T-cell (primary cell): ENCODE measurements around the gene PPP1R7. TPM values are rescaled to one million over a fixed set of nuclear protein-coding genes. Genes with fewer than 3 reads are reported as not detected.

ENCODE experiments used
- ATAC-seq, 4 experiments: fragments of 200-7000 bp in 3 of 4; fragments of 150-1000 bp in 1 of 4; cut with Tn5 transposase; replicated peaks in 1 of 4; 1 replicate in 3 of 4; 2 replicates in 1 of 4; pipeline ENCODE4 v1.10.0; 2021; ENCODE audit warnings: moderate library complexity in 3 of 4, mild to moderate bottlenecking in 2 of 4, moderate number of reproducible peaks in 1 of 4
- CTCF ChIA-PET, 2 donors: fragments of 300-600 bp; sonication (Branson Sonifier 250); formaldehyde crosslinking; loops; one replicate each; lab custom pipeline; 2022; ENCODE audit warnings: antibody characterized with exemption in 2 of 2; lab: Charles Lee
- POLR2A ChIA-PET, 2 donors: fragments of 300-600 bp; sonication (Branson Sonifier 250); formaldehyde crosslinking; loops; one replicate each; lab custom pipeline; 2022; ENCODE audit warnings: antibody characterized with exemption in 2 of 2; lab: Charles Lee
- DNase-seq, 35 experiments: peaks; one replicate each; pipeline versions ENCODE4 v3.0.0 to v3.0.0-alpha.2; 2013 to 2023
- H3K27ac ChIP-seq: one replicate; pipeline ENCODE4 v1.5.1; 2013; ENCODE audit warnings: low read length
- H3K27me3 ChIP-seq, 2 experiments: replicated peaks in 1 of 2; 1 replicate in 1 of 2; 2 replicates in 1 of 2; pipeline versions ENCODE4 v1.6.1 to v1.7.0; 2013; ENCODE audit warnings: low read length in 1 of 2, mixed read lengths in 1 of 2; ENCODE audit not compliant: control insufficient read depth in 2 of 2, insufficient read depth in 2 of 2; ENCODE audit errors: extremely low read depth in 1 of 2
- H3K36me3 ChIP-seq, 2 donors: 1 replicate in 1 of 2; 2 replicates in 1 of 2; pipeline versions ENCODE4 v1.6.1 to v1.7.0; 2013; ENCODE audit warnings: low read length in 1 of 2; ENCODE audit not compliant: control insufficient read depth in 2 of 2, insufficient read depth in 1 of 2; ENCODE audit errors: extremely low read depth in 1 of 2
- H3K4me1 ChIP-seq, 2 experiments: 1 replicate in 1 of 2; 2 replicates in 1 of 2; pipeline versions ENCODE4 v1.6.1 to v1.7.0; 2013; ENCODE audit warnings: low read length in 2 of 2, mixed read lengths in 1 of 2; ENCODE audit not compliant: insufficient read depth in 2 of 2, control insufficient read depth in 1 of 2; ENCODE audit errors: extremely low read depth in 1 of 2
- H3K4me3 ChIP-seq, 2 donors: 1 replicate in 1 of 2; 2 replicates in 1 of 2; pipeline versions ENCODE4 v1.5.1 to v1.7.0; 2013; ENCODE audit warnings: mild to moderate bottlenecking in 2 of 2, low read length in 1 of 2, moderate library complexity in 1 of 2; ENCODE audit not compliant: control insufficient read depth in 1 of 2; ENCODE audit errors: extremely low read depth in 1 of 2
- H3K9me3 ChIP-seq: 2 replicates; pipeline ENCODE4 v1.7.0; 2013
- H3K27ac Mint-ChIP-seq, 2 donors: one replicate each; pipeline ENCODE4 v1.8.0; 2020 to 2021; ENCODE audit warnings: mild to moderate bottlenecking in 2 of 2, mixed read lengths in 2 of 2
- H3K27me3 Mint-ChIP-seq, 2 donors: one replicate each; pipeline ENCODE4 v1.8.0; 2021 to 2022; ENCODE audit warnings: mixed read lengths in 2 of 2
- H3K36me3 Mint-ChIP-seq: one replicate; pipeline ENCODE4 v1.8.0; 2021; ENCODE audit warnings: mixed read lengths
- H3K4me1 Mint-ChIP-seq, 3 donors: one replicate each; pipeline ENCODE4 v1.8.0; 2020 to 2022; ENCODE audit warnings: mixed read lengths in 3 of 3, mild to moderate bottlenecking in 1 of 3
- H3K4me3 Mint-ChIP-seq, 3 donors: one replicate each; pipeline ENCODE4 v1.8.0; 2020 to 2022; ENCODE audit warnings: mild to moderate bottlenecking in 3 of 3, mixed read lengths in 3 of 3, moderate library complexity in 3 of 3
- H3K9me3 Mint-ChIP-seq, 3 donors: one replicate each; pipeline ENCODE4 v1.8.0; 2020 to 2022; ENCODE audit warnings: mixed read lengths in 3 of 3
- WGBS: methylation state at CpG from one replicate; pipeline ENCODE4 v1.1.5; 2013; ENCODE audit warnings: missing lambda C conversion rate; ENCODE audit not compliant: insufficient coverage; 5-methylcytosine and 5-hydroxymethylcytosine counted together
- total RNA-seq, 35 experiments: library from RNA in 6 of 35; stranded (reverse) in 6 of 35; fragments of 120-200 nt in 1 of 35; gene quantifications; one replicate each; pipeline versions ENCODE4 v1.2.1 to v1.2.4 and lab custom pipeline; 2013 to 2026

The PPP1R7 gene
- total RNA-seq, 5 donors from 2014 or later (not counting 1 experiment from before 2014, with no cell fraction given) = 46.6 to 61.2 (median 53.8) TPM

DNA sequence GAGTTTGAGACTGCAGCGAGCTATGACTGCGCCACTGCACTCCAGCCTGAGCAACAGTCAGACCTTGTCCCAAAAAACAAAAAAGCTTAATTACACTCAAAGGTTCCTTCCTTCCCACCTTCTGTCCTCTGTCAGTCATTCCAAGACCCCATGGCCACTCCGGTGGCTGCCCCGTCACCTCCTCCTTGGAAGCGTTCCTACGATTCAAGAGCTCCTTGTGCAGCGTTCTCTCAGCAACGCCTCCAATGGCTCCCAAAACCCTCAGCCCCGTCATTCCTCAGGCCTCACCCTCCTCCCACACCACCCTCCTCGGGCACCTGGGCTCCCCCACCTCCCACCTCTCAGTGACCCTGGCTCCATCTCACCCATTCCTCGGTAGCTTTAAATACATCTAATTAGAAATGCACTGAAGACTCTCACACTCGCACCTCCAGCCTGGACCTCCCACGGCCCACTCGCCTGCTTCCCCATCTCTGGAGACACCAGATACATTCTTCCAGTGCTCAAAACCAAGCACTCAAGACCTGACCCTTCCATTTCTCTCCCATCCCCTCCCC is 9.0 kb upstream of the PPP1R7 start:
- no peak overlapping the region for H3K4me3 ChIP-seq
- H3K27ac ChIP-seq = no peak overlapping the region
- H3K4me1 ChIP-seq = no peaks in the 10 kb centered on the region
- no peak overlapping the region for H3K27ac Mint-ChIP-seq
- ATAC-seq (no peak), DNase-seq (no peak)
- ChIA-PET CTCF (interaction anchor here in 1 of 2 donors (0.6 kb wide), 1 partner anchor 17 kb away, joined by 3 read pairs; no protein-coding TSS in a partner anchor), POLR2A (no interaction called here)
- no peak overlapping the region for H3K4me3 Mint-ChIP-seq
- H3K36me3 Mint-ChIP-seq = peaks cover 36% of the 10 kb centered on the region
- H3K9me3 Mint-ChIP-seq = no peaks in the 10 kb centered on the region
- H3K27me3 ChIP-seq = no peaks in the 10 kb centered on the region
- no peaks in the 10 kb centered on the region for H3K27me3 Mint-ChIP-seq
- no peaks in the 10 kb centered on the region for H3K9me3 ChIP-seq
- peaks cover 0 to 22% (median 7%) of the 10 kb centered on the region in 3 donors for H3K4me1 Mint-ChIP-seq
- WGBS = 93% methylated on average over 14 of the region's 14 CpGs
- H3K36me3 ChIP-seq = peaks cover 8 to 49% of the 10 kb centered on the region in 2 donors

DNA sequence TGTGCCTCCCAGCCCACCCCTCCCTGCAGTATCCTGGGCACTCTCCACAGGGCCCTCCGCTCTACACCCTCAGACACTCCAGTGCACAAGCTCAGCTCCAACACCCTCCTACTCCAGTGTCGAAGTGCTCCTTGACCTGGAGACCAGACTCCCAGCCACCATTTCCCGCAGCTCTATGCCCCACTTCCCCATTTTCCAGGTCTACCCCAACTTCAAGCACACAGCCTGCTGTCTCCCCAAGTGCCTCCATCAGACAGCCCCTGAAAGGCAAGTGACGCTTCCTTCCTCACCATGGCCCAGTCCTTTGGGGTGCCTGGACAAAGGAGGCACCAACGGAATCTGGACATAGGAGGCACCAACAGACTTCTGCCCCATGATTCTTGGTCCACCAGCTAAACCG is 8.2 kb upstream of the PPP1R7 start:
- Mint-ChIP-seq H3K4me3 (no peak overlapping the region), H3K9me3 (no peaks in the 10 kb centered on the region), H3K4me1 (peaks cover 4 to 26% (median 13%) of the 10 kb centered on the region in 3 donors), H3K27ac (peak overlapping the region in 1 of 2 donors; percentile 22), H3K36me3 (peaks cover 34% of the 10 kb centered on the region), H3K27me3 (no peaks in the 10 kb centered on the region)
- 98% methylated on average over 6 of the region's 6 CpGs for WGBS
- no peaks in the 10 kb centered on the region for H3K4me1 ChIP-seq
- POLR2A ChIA-PET = no interaction called here
- CTCF ChIA-PET = interaction anchor here in 1 of 2 donors (0.6 kb wide), 1 partner anchor 10 kb away, joined by 10 read pairs; no protein-coding TSS in a partner anchor
- H3K4me3 ChIP-seq = no peak overlapping the region
- H3K27me3 ChIP-seq = no peaks in the 10 kb centered on the region
- no peaks in the 10 kb centered on the region for H3K9me3 ChIP-seq
- ATAC-seq (no peak), DNase-seq (no peak)
- peaks cover 8 to 41% of the 10 kb centered on the region in 2 donors for H3K36me3 ChIP-seq
- H3K27ac ChIP-seq = no peak overlapping the region

GRCh38 chr2:241142593-241142992 is 7.7 kb upstream of the PPP1R7 start:
- ATAC-seq (no peak), DNase-seq (no peak)
- ChIA-PET CTCF (interaction anchor here in 1 of 2 donors (0.6 kb wide), 1 partner anchor 11 kb away, joined by 10 read pairs; no protein-coding TSS in a partner anchor), POLR2A (no interaction called here)
- peaks cover 4 to 27% (median 15%) of the 10 kb centered on the region in 3 donors for H3K4me1 Mint-ChIP-seq
- Histone ChIP-seq H3K9me3 (no peaks in the 10 kb centered on the region), H3K27me3 (no peaks in the 10 kb centered on the region), H3K4me3 (no peak overlapping the region), H3K4me1 (peaks cover 0 to under 1% of the 10 kb centered on the region in 2 experiments), H3K36me3 (peaks cover 8 to 38% of the 10 kb centered on the region in 2 donors), H3K27ac (no peak overlapping the region)
- H3K9me3 Mint-ChIP-seq = no peaks in the 10 kb centered on the region
- H3K27me3 Mint-ChIP-seq = no peaks in the 10 kb centered on the region
- 84% methylated on average over 8 of the region's 9 CpGs for WGBS
- H3K27ac Mint-ChIP-seq = no peak overlapping the region
- no peak overlapping the region for H3K4me3 Mint-ChIP-seq
- peaks cover 34% of the 10 kb centered on the region for H3K36me3 Mint-ChIP-seq

DNA sequence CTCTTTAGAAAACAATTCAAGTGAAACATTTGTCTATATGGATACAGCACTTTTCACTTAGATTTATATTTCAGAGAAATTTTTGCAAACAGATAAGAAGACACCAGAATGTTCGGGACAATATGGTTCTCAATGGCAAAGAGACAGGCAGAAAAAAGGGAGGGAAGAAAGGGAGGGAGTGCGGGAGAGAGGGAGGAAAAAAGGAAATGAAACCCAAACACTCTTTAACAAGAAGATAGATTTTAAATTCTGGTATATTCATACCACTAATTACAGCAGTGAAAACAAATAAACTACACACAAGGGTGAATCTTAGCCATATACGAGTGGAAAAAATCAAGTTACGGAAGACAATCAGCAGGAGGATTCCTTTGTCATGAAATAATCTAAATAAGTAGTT is 4.0 kb upstream of the PPP1R7 start:
- H3K27ac ChIP-seq = no peak overlapping the region
- ATAC-seq (no peak), DNase-seq (no peak)
- Mint-ChIP-seq H3K4me1 (peaks cover 24 to 54% (median 34%) of the 10 kb centered on the region in 3 donors), H3K4me3 (peak overlapping the region in 2 of 3 donors; percentile 9 to 100), H3K27me3 (no peaks in the 10 kb centered on the region), H3K27ac (no peak overlapping the region), H3K9me3 (no peaks in the 10 kb centered on the region), H3K36me3 (peaks cover 17% of the 10 kb centered on the region)
- WGBS = no CpG with 5 or more reads among the region's 4 CpGs
- H3K4me3 ChIP-seq = no peak overlapping the region
- no peaks in the 10 kb centered on the region for H3K27me3 ChIP-seq
- CTCF ChIA-PET = interaction anchor here in 1 of 2 donors (1.2 kb wide), 1 partner anchor 51 kb away, joined by 3 read pairs; no protein-coding TSS in a partner anchor
- peaks cover 9 to 19% of the 10 kb centered on the region in 2 experiments for H3K4me1 ChIP-seq
- H3K9me3 ChIP-seq = no peaks in the 10 kb centered on the region
- POLR2A ChIA-PET = no interaction called here
- peaks cover 8 to 10% of the 10 kb centered on the region in 2 donors for H3K36me3 ChIP-seq

DNA sequence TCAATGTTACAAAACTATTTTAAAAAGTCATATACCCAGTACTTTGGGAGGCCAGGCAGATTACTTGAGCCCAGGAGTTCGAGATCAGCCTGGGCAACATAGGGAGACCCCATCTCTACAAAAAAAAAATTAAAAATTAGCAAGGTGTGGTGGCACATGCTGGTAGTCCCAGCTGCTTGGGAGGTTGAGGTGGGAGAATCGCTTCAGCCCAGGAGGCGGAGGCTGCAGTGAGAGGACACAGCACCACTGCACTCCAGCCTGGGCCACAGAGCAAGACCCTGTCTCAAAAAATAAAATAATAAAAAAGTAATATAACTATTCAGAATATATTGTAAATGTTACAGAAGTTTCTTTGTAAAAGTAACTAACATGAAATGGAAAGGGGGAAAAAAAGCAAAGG is 2.9 kb upstream of the PPP1R7 start:
- peak overlapping the region in 2 of 3 donors; percentile 95 to 100 for H3K4me3 Mint-ChIP-seq
- no peaks in the 10 kb centered on the region for H3K27me3 ChIP-seq
- H3K27me3 Mint-ChIP-seq = no peaks in the 10 kb centered on the region
- WGBS = no CpG with 5 or more reads among the region's 3 CpGs
- H3K36me3 Mint-ChIP-seq = peaks cover 6% of the 10 kb centered on the region
- no peak for ATAC-seq
- POLR2A ChIA-PET = no interaction called here
- H3K9me3 ChIP-seq = no peaks in the 10 kb centered on the region
- CTCF ChIA-PET = interaction anchor here in 1 of 2 donors (0.6 to 1.2 kb wide), 2 partner anchors 52 to 438 kb away, joined by 3 read pairs; no protein-coding TSS in a partner anchor
- DNase-seq = no peak
- no peak overlapping the region for H3K27ac Mint-ChIP-seq
- peaks cover 6 to 7% of the 10 kb centered on the region in 2 donors for H3K36me3 ChIP-seq
- H3K27ac ChIP-seq = no peak overlapping the region
- peaks cover 34 to 54% (median 41%) of the 10 kb centered on the region in 3 donors for H3K4me1 Mint-ChIP-seq
- H3K9me3 Mint-ChIP-seq = no peaks in the 10 kb centered on the region
- H3K4me3 ChIP-seq = no peak overlapping the region
- H3K4me1 ChIP-seq = peaks cover 9 to 22% of the 10 kb centered on the region in 2 experiments

GRCh38 chr2:241148239-241148638 is 2.0 kb upstream of the PPP1R7 start:
- H3K9me3 Mint-ChIP-seq = no peaks in the 10 kb centered on the region
- Histone ChIP-seq H3K27ac (no peak overlapping the region), H3K4me1 (peaks cover 9 to 22% of the 10 kb centered on the region in 2 experiments), H3K9me3 (no peaks in the 10 kb centered on the region), H3K36me3 (peaks cover 5 to 7% of the 10 kb centered on the region in 2 donors), H3K27me3 (no peaks in the 10 kb centered on the region), H3K4me3 (peak overlapping the region in 1 of 2 donors; percentile 86)
- ATAC-seq (no peak), DNase-seq (no peak)
- 87% methylated on average over 3 of the region's 4 CpGs for WGBS
- no peaks in the 10 kb centered on the region for H3K27me3 Mint-ChIP-seq
- ChIA-PET POLR2A (interaction anchor here in 1 of 2 donors (0.6 kb wide), 1 partner anchor 475 kb away, joined by 5 read pairs; no protein-coding TSS in a partner anchor), CTCF (interaction anchor here in 1 of 2 donors (1.7 kb wide), 1 partner anchor 634 kb away, joined by 5 read pairs; no protein-coding TSS in a partner anchor)
- H3K36me3 Mint-ChIP-seq = peaks cover 5% of the 10 kb centered on the region
- peak overlapping the region; percentile 86 to 100 (median 95) for H3K4me3 Mint-ChIP-seq
- peaks cover 38 to 54% (median 46%) of the 10 kb centered on the region in 3 donors for H3K4me1 Mint-ChIP-seq
- peak overlapping the region; percentile 60 to 64 for H3K27ac Mint-ChIP-seq
